Epithelial cell of proximal tubule (primary cell): ENCODE data around the gene TCERG1L. TPM values are rescaled to one million over a fixed set of nuclear protein-coding genes. Genes with fewer than 3 reads are reported as not detected.

Experiments used
- DNase-seq: peaks from one replicate; pipeline ENCODE4 v3.0.0-alpha.2; 2011; ENCODE audit warnings: low read depth
- H3K4me3 ChIP-seq: 2 replicates; pipeline ENCODE4 v1.5.1; 2011; ENCODE audit warnings: low read depth, mild to moderate bottlenecking, low read length
- CTCF ChIP-seq: conservative IDR thresholded peaks from 2 replicates; pipeline ENCODE4 v1.5.1; 2012; ENCODE audit warnings: low read depth, mild to moderate bottlenecking, low read length
- total RNA-seq: library from RNA; depleted of rRNA; stranded (reverse); fragments of >200 nt; gene quantifications from 2 replicates; pipeline ENCODE4 v1.2.3, GENCODE V29; 2015

Gene TCERG1L
- total RNA-seq, 1 donor from 2014 or later = not detected

DNA sequence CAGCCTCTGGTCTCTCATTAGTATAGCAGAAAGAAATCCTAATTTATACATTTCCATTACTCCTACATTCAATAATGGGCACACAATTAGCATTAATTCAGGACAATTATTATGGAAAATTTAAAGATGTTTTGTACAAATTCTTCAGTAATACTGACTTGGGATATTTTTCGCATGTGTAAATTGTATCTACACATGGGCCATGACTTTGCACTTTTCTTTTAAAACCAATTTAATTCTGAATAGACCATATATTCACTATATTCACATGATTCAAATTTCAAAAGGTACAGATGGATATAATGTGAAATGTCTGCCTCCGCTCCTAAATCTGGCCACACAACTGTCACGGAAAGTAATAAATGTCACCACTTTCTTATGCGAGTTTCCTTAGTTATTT, 123.0 kb downstream of the TCERG1L start:
- TF ChIP-seq CTCF = no peak
- DNase-seq = no peak
- H3K4me3 ChIP-seq = no peak overlapping the region

- no peak for DNase-seq
- TF ChIP-seq CTCF = no peak
- no peak overlapping the region for H3K4me3 ChIP-seq
Observed at GRCh38 chr10:131187926-131188325, 123.6 kb downstream of the TCERG1L start.

DNA sequence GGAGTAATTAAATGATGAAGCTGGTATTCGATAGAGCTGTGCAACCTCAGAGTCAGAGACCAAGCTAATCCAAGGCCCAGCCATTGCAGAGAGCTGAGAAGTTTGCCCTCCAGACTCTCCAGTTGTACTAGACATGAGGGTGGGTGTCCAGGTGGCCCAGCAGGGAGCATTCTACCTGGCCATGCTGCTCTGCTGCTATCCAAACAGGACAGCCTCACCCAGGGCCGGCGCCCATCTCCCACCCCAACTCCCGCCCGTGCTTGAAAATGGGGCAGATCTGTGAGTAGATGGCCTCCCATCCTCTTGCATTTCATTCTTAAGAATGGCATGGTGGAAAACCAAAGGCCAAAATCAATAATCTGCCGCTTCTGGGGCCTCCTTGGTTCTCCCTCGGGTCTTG, 124.2 kb downstream of the TCERG1L start:
- no peak overlapping the region for H3K4me3 ChIP-seq
- no peak for TF ChIP-seq CTCF
- no peak for DNase-seq

DNA sequence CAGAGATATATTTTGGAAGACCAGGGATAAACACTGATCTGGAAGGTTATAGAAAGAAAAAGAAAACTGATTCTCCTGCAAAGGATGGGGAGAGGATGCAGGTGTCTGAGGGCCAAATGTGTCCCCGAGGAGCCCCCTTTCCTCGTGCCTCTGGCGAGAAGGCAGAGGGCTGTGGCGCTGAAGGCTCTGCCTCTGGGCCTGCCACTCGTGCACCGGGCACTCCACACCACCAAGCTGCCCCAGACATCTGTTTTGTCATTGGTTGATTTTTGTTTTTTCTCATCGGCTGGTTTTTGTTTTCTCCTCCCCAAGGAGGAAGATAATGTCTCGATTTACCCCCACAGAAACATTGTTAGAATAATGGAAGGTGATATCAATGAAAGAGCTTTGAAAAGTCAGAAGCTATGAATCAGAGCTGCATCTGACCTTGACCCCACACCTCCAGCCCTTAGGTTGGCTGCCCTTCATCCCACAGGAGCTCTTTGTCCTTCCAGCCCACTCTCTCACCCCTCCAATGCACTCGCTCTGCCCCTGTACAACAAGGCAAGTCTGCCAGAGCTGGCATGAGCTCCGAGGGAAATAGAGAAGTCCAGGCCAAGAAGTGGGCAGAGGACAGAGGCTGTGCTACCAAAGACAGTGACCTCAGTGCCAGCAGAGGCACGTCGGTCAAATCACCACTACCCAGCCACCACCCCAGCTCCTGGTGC, 124.8 kb downstream of the TCERG1L start:
- no peak for DNase-seq
- TF ChIP-seq CTCF = no peak
- no peak overlapping the region for H3K4me3 ChIP-seq

- no peak overlapping the region for H3K4me3 ChIP-seq
- TF ChIP-seq CTCF = no peak
- no peak for DNase-seq
Observed at GRCh38 chr10:131184503-131184902, 127.0 kb downstream of the TCERG1L start.

GRCh38 chr10:131183546-131184045, 127.9 kb downstream of the TCERG1L start:
- no peak for TF ChIP-seq CTCF
- no peak for DNase-seq
- H3K4me3 ChIP-seq = no peak overlapping the region

DNA sequence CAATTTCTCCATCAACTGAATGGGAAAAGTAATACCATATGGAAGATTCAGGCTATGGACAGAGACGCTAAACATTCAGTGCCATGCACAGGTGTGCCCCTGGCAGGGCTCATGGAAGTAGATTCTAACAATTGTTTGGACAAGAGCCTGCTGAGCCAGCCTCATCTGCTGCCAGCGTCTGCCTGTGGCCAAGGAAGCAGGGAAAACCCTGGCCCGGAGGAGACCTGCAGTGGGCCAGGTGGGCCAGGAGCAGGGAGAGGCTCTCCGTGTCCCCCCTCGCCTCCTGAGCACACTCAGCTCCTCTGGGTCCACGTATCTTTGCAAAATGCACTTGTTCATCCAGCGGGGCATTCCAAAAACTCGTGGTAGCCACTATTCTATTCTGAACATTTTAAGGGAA, 130.1 kb downstream of the TCERG1L start:
- no peak for DNase-seq
- H3K4me3 ChIP-seq = no peak overlapping the region
- no peak for TF ChIP-seq CTCF
